Stimulated activated effector memory CD8-positive, alpha-beta T cell treated with anti-CD3 and anti-CD28 coated beads, Interleukin-12 subunit alpha, Interleukin-12 subunit beta, amount 100 ng/mL, for 72 hours (primary cell): ENCODE results near the gene DNMBP.
"Not testable (repeated sequence)": the region's sequence is repeated elsewhere in the genome, so short reads cannot be mapped to it uniquely, and the experiment has no call there.

Experiments used
- ATAC-seq: fragments of 150-1000 bp; cut with Tn5 transposase; 2 replicates; pipeline ENCODE4 v1.10.0; 2021
- DNase-seq, 2 donors: peaks; one replicate each; pipeline ENCODE4 v3.0.0; 2021 to 2022; ENCODE audit warnings: low spot score in 2 of 2
- H3K27ac Mint-ChIP-seq: one replicate; pipeline ENCODE4 v1.8.0; 2022; ENCODE audit warnings: mild to moderate bottlenecking, mixed read lengths
- H3K36me3 Mint-ChIP-seq: one replicate; pipeline ENCODE4 v1.8.0; 2022; ENCODE audit warnings: mild to moderate bottlenecking, mixed read lengths
- H3K4me1 Mint-ChIP-seq: one replicate; pipeline ENCODE4 v1.8.0; 2022; ENCODE audit warnings: mixed read lengths
- H3K4me3 Mint-ChIP-seq: one replicate; pipeline ENCODE4 v1.8.0; 2022; ENCODE audit warnings: mild to moderate bottlenecking, mixed read lengths
- H3K9me3 Mint-ChIP-seq: one replicate; pipeline ENCODE4 v1.8.0; 2022; ENCODE audit warnings: mixed read lengths

DNMBP gene

GRCh38 chr10:100006243-100006886 lies 3.4 kb downstream of the DNMBP start:
- Mint-ChIP-seq H3K4me1 (peaks cover 39% of the 10 kb centered on the region), H3K36me3 (peaks cover 4% of the 10 kb centered on the region), H3K27ac (no peak overlapping the region), H3K9me3 (no peaks in the 10 kb centered on the region), H3K4me3 (peak overlapping the region; percentile 13)
- ATAC-seq (peak; percentile 73), DNase-seq (no peak)

- H3K36me3 Mint-ChIP-seq: no peaks in the 10 kb centered on the region
- H3K4me3 Mint-ChIP-seq: no peak overlapping the region
- no peaks in the 10 kb centered on the region for H3K9me3 Mint-ChIP-seq
- H3K27ac Mint-ChIP-seq: no peak overlapping the region
- DNase-seq: no peak
- no peak for ATAC-seq
- H3K4me1 Mint-ChIP-seq: peaks cover 28% of the 10 kb centered on the region
These were observed 4.8 kb downstream of the DNMBP start for GRCh38 chr10:100004805-100005510.

GRCh38 chr10:100000109-100000644 lies 9.6 kb downstream of the DNMBP start:
- H3K36me3 Mint-ChIP-seq: peaks cover 6% of the 10 kb centered on the region
- peaks cover 5% of the 10 kb centered on the region for H3K4me1 Mint-ChIP-seq
- ATAC-seq (no peak), DNase-seq (no peak)
- H3K27ac Mint-ChIP-seq: no peak overlapping the region
- no peaks in the 10 kb centered on the region for H3K9me3 Mint-ChIP-seq
- no peak overlapping the region for H3K4me3 Mint-ChIP-seq

- no peaks in the 10 kb centered on the region for H3K9me3 Mint-ChIP-seq
- no peak overlapping the region for H3K27ac Mint-ChIP-seq
- ATAC-seq: no peak
These were observed 10.2 kb downstream of the DNMBP start for GRCh38 chr10:99999319-100000108.

GRCh38 chr10:99998889-99999288 lies 10.9 kb downstream of the DNMBP start:
- DNase-seq: no peak
- Mint-ChIP-seq H3K27ac (no peak overlapping the region), H3K9me3 (no peaks in the 10 kb centered on the region), H3K4me1 (peaks cover 18% of the 10 kb centered on the region), H3K36me3 (peaks cover 6% of the 10 kb centered on the region), H3K4me3 (no peak overlapping the region)
- no peak for ATAC-seq

More at GRCh38 chr10:99999319-100000108, 10.2 kb downstream of the DNMBP start:
- Mint-ChIP-seq H3K4me1 (peaks cover 12% of the 10 kb centered on the region), H3K36me3 (peaks cover 6% of the 10 kb centered on the region), H3K4me3 (no peak overlapping the region)
- no peak for DNase-seq

GRCh38 chr10:99996671-99997648 lies 12.8 kb downstream of the DNMBP start:
- no peak for ATAC-seq

GRCh38 chr10:99995713-99996112 lies 14.0 kb downstream of the DNMBP start:
- no peaks in the 10 kb centered on the region for H3K9me3 Mint-ChIP-seq
- DNase-seq: no peak
- H3K27ac Mint-ChIP-seq: no peak overlapping the region
- H3K36me3 Mint-ChIP-seq: peaks cover 6% of the 10 kb centered on the region
- peaks cover 19% of the 10 kb centered on the region for H3K4me1 Mint-ChIP-seq
- ATAC-seq: no peak
- no peak overlapping the region for H3K4me3 Mint-ChIP-seq

More at GRCh38 chr10:99996671-99997648, 12.8 kb downstream of the DNMBP start:
- no peak for DNase-seq
- H3K4me3 Mint-ChIP-seq: no peak overlapping the region
- H3K4me1 Mint-ChIP-seq: peaks cover 19% of the 10 kb centered on the region
- H3K9me3 Mint-ChIP-seq: no peaks in the 10 kb centered on the region
- peaks cover 6% of the 10 kb centered on the region for H3K36me3 Mint-ChIP-seq
- no peak overlapping the region for H3K27ac Mint-ChIP-seq

GRCh38 chr10:99995269-99995668 lies 14.5 kb downstream of the DNMBP start:
- ATAC-seq (no peak), DNase-seq (no peak)
- H3K4me1 Mint-ChIP-seq: peaks cover 19% of the 10 kb centered on the region
- H3K4me3 Mint-ChIP-seq: no peak overlapping the region
- no peak overlapping the region for H3K27ac Mint-ChIP-seq
- H3K36me3 Mint-ChIP-seq: peaks cover 6% of the 10 kb centered on the region
- no peaks in the 10 kb centered on the region for H3K9me3 Mint-ChIP-seq

GRCh38 chr10:99994801-99995200 lies 14.9 kb downstream of the DNMBP start:
- Mint-ChIP-seq H3K27ac (no peak overlapping the region), H3K4me3 (peak overlapping the region; percentile 8), H3K36me3 (peaks cover 6% of the 10 kb centered on the region)

GRCh38 chr10:99993701-99994689 lies 15.8 kb downstream of the DNMBP start:
- Mint-ChIP-seq H3K4me3 (peak overlapping the region; percentile 8), H3K36me3 (peaks cover 6% of the 10 kb centered on the region), H3K9me3 (no peaks in the 10 kb centered on the region), H3K27ac (no peak overlapping the region), H3K4me1 (peaks cover 19% of the 10 kb centered on the region)
- ATAC-seq (peak; percentile 96), DNase-seq (peak; percentile 3 to 53)

More at GRCh38 chr10:99994801-99995200, 14.9 kb downstream of the DNMBP start:
- ATAC-seq: no peak
- Mint-ChIP-seq H3K9me3 (no peaks in the 10 kb centered on the region), H3K4me1 (peaks cover 19% of the 10 kb centered on the region)
- no peak for DNase-seq

GRCh38 chr10:99985637-99986036 lies 24.1 kb downstream of the DNMBP start:
- ATAC-seq, H3K4me3 Mint-ChIP-seq, H3K27ac Mint-ChIP-seq, H3K4me1 Mint-ChIP-seq, H3K36me3 Mint-ChIP-seq, DNase-seq, H3K9me3 Mint-ChIP-seq: not testable (repeated sequence)

GRCh38 chr10:99984211-99985034 lies 25.3 kb downstream of the DNMBP start:
- no peak for ATAC-seq
- Mint-ChIP-seq H3K4me1 (peaks cover 6% of the 10 kb centered on the region), H3K36me3 (no peaks in the 10 kb centered on the region), H3K27ac (no peak overlapping the region), H3K4me3 (no peak overlapping the region), H3K9me3 (no peaks in the 10 kb centered on the region)
- no peak for DNase-seq
